ENCODE results near the gene KIF2B.
"Not testable (repeated sequence)": the region's sequence is repeated elsewhere in the genome, so short reads cannot be mapped to it uniquely, and the experiment has no call there.

The KIF2B gene, protein sequence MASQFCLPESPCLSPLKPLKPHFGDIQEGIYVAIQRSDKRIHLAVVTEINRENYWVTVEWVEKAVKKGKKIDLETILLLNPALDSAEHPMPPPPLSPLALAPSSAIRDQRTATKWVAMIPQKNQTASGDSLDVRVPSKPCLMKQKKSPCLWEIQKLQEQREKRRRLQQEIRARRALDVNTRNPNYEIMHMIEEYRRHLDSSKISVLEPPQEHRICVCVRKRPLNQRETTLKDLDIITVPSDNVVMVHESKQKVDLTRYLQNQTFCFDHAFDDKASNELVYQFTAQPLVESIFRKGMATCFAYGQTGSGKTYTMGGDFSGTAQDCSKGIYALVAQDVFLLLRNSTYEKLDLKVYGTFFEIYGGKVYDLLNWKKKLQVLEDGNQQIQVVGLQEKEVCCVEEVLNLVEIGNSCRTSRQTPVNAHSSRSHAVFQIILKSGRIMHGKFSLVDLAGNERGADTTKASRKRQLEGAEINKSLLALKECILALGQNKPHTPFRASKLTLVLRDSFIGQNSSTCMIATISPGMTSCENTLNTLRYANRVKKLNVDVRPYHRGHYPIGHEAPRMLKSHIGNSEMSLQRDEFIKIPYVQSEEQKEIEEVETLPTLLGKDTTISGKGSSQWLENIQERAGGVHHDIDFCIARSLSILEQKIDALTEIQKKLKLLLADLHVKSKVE

DNA sequence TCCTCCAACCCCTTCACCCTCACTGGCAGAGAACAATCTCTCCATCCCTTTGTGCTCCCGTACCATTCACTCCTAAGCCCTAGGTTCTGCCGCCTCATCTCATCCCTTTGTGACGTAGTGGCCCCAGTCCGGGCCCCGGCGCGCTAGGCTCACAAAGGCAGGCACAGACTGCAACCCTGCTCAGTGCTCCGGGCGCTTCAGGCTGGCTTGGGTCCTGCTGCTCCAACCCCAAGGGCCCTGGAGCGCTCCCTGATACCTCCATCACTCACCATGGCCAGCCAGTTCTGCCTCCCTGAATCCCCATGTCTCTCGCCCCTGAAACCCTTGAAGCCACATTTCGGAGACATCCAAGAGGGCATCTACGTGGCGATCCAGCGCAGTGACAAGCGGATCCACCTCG, at the start of gene KIF2B:
TSS of gene KIF2B (plus strand) at position 164 of the 400 bp plus-strand sequence. CDS start at position 271, 107 bp downstream.
- DNase-seq: no peak

DNA sequence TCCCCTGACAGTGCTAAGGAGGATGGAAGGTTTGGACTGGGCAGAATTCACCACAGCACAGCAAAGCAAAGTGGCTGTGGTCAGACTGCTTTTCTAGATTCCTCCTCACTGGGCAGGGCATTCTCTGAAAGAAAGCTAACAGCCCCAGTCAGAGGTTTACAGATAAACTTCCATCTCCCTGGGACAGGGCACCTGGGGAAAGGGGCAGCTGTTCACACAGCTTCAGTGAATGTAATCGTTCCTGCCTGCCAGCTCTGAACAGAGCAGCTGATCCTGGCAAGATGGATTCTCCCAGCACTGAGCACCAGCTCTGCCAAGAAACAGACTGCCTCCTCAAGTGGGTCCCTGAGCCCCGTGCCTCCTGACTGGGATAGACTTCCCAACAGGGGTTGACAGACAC, 42.4 kb upstream of the KIF2B start:
- no peak for DNase-seq

DNA sequence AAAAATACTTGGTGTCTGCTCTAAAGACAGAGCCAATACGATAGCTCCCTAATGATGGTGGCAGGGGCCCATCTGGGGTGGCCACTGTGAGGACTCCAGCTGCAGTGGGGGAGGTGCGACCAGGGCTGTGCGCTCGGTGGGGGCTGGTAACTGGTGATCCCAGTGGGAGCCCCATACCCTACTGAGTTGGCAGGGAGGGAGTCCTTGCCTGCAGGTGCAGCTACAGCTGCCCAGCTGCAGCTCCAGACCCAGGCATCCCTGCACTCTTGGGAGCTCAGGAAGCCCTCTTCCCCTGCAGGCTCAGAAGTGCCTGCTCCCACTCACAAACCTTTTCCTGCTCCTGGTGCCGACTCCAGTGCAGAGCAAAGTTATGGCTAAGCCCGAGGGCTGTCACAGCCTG, 31.2 kb upstream of the KIF2B start:
- DNase-seq: no peak

DNA sequence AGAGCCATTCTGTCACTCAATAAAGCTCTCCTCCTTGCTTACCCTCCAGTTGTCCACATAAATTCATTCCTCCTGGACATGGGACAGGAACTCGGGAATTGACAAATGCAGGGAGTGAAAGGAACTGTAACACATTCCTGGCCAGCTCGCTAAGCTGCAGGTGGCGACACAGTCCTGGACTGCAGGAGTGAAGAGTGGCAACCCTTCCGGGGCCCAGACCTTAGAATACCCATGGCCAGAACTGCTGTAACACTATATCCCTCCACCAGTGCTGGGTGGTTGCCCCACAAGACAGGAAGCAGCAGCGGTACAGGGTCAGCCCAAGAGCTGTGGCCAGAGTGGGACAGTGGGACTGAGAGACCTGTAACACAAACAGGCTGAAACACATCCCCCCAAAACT, 30.3 kb upstream of the KIF2B start:
- DNase-seq: no peak

DNA sequence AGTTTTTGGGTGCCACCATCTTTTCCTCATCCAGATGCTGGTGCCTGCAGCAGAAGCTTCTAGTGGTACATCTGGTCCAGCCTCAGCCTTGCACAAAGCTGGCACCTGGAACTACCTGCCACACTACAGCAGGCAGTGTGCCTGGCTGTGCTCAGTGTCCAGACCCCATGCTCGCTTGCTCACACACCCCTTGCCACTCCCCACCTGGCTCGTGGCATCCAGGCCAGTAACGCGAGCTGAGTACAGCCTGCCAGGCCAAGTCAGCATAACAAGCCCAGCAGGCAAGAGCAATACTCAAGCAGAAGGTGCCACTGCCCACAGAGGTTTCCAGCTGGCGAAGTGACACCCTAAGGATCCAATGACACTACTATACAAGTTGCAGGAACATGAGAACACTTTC, 29.7 kb upstream of the KIF2B start:
- no peak for DNase-seq

DNA sequence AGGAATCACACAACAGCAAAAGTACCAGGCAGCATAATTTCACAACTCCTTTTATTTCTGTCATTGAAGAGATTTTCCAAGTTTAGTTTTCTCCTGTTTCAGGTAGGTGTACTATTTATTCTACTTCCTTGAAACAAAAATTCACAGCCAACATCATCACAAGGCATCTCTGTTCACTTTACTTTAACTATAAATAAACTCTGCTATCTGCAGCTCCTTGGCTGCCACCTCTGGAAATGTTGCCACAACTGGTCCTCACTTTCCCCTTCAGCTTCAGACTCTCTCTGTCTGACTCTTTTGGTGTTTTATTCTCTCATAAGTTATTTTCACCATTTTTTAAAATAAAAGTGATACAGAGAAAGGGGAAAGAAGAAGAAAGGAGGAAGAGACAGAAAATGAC, 27.9 kb upstream of the KIF2B start:
- DNase-seq: no peak

DNA sequence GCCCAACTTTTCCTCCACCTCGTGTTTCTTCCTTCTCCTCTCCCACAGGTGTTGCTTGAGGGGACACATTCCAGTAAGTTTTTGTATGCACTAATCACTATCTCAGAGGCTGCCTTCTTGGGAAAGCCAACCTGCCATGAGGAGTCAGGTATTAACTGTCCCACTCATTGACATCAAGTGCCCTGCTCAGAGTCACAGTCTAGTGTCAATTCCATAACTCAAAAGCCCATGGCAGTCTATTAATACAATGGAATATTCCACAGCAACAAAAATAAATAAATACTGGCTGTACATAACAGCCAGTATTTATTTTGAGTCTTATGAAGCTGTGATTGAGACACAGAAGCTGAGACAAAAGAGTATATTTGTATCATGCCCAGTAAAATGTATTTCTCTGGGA, 26.1 kb upstream of the KIF2B start:
- DNase-seq: no peak

DNA sequence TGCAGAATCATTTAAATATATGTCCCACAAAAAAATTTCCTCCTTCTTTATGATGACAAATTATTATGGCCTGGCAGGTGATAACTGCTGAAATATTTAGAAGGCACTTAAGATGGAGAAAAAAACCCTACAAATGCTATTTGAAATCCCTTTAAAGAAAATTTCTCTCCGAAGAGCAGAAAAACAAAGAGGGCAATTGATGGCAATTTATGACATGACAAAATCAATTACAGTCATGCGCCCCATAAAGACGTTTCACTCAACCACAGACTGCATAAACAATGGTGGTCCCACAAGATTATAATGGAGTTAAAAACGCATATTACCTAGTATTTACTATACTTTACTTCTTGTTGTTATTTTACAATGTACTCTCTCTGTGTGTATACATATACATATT, 25.2 kb upstream of the KIF2B start:
- no peak for DNase-seq

DNA sequence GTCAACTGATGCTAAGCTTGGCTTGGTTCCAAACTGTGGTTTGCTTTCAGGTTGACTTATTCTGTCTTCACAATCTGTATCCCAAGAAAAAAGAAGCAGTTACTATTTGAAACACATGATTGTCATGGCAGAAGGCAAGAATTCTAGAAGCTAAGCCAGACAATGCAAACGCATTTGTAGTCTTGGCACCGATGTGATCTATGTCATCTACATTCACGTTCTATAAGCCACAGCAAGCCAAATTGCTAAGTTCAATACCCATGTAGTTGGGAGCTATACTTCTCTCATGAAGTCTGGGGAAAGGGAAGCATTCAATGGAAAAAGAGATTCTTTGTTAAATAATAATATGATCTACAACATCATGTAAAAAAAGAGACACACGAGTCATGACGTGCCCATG, 18.3 kb upstream of the KIF2B start:
- DNase-seq: no peak

DNA sequence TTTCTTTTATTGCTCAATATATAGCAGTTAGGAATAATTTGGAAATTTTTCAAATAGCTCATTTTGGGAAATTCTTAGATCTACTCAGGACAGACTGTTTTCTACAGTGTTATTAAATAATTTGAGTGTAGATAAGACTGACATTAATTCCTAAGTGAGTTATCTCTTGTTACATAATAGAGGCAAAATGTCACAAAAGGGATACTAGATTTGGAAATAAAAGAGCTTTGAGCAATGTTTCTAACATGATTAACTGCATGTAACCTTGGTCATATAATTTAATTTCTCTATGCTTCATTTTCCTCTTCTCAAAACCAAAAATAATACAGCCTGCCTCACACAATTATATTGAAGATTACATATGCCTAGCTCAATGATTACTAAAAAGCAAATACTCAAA, 16.3 kb upstream of the KIF2B start:
- DNase-seq: no peak

DNA sequence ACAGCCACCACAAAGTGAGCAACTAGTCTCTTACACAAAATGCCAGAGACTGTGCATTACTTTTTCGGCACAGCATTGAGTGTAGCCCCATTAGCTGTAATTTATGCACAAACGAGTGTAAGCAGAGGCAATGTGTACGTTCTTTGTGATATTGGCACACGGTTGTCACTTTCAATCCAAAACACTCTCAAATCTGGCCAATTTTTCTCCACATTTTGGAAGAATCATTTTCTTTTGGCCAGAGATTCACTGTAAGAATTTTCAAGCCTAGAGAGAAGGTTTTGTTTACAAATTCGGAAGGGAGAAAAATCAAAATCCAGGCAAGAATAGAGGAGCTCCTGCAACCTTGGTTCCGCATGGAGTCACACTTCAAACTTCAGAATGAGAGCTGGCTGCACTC, 15.4 kb upstream of the KIF2B start:
- no peak for DNase-seq

DNA sequence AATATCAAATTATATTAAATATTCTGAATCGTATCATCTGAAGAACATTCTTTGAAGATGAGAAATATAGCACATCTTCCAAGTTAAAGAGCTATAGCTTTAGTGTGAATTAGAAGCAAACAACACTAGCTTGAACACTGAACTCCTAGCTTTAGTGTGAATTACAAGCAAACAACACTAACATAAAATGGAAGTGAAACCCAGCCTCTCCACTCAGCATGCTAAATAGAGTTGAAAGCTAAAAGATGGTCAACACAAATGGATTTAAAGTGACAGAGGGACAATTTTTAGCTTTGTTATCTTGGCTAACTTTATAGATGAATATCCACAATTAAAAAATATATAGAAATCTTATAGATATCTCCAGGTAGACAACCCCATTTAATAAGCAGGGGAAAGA, 4.5 kb upstream of the KIF2B start:
- DNase-seq: no peak

DNA sequence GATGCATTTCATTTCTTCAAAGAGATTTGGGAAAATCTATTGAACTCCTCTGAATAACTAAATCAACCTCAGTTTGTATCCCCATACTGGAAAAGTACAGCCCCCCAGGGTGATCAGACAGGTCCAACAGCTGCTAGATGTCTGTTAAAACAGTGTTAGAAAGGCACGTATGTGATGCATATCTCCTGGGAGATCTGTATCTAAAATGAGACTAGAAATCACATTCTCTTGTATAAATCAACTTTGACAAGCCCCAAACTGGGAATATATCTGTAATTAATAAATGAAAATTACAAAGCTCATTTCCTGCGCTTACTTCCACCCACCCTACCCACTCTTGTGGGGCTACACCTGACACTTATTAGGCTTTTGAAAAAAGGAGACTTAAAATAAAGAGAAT, 3.8 kb upstream of the KIF2B start:
- DNase-seq: no peak

DNA sequence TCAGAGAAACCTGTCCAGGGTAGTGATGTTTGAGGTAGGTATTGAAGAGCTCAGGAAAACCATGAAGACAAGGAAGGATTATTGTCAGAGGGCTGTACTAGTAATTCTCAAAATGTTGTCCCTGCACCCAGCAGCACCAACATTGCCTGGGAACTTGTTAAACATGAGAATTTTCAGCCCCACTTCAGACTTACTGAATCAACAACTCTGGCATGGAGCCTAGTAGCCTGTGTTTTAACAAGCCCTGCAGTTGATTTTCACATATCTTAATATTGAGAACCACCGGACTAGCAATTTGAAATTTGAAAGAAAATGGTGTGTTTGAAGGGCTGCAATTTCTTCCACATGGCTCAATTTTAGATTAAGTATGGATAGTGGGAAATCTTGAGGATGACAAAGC, 2.8 kb upstream of the KIF2B start:
- no peak for DNase-seq

DNA sequence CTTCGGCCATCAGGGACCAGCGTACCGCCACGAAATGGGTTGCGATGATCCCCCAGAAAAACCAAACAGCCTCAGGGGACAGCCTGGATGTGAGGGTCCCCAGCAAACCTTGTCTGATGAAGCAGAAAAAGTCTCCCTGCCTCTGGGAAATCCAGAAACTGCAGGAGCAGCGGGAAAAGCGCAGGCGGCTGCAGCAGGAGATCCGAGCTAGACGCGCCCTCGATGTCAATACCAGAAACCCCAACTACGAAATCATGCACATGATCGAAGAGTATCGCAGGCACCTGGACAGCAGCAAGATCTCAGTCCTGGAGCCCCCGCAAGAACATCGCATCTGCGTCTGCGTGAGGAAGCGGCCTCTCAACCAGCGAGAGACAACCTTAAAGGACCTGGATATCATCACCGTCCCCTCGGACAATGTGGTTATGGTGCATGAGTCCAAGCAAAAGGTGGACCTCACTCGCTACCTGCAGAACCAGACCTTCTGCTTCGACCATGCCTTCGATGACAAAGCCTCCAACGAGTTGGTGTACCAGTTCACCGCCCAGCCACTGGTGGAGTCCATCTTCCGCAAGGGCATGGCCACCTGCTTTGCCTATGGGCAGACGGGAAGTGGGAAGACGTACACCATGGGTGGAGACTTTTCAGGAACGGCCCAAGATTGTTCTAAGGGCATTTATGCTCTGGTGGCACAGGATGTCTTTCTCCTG, 769 bp downstream of the KIF2B start:
- DNase-seq: no peak

DNA sequence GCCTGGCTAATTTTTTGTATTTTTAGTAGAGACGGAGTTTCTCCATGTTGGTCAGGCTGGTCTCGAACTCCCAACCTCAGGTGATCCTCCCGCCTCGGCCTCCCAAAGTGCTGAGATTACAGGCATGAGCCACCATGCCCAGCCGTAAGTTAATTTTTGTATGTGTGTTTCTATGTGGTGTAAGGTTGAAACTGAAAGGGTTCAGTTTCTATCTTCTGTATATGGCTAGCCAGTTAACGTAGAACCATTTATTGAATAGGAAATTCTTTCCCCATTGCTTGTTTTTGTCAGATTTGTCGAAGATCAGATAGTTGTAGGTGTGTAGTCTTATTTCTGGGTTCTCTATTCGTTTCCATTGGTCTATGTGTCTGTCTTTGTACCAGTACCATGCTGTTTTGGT, 12.0 kb downstream of the KIF2B start:
- DNase-seq: not testable (repeated sequence)

DNA sequence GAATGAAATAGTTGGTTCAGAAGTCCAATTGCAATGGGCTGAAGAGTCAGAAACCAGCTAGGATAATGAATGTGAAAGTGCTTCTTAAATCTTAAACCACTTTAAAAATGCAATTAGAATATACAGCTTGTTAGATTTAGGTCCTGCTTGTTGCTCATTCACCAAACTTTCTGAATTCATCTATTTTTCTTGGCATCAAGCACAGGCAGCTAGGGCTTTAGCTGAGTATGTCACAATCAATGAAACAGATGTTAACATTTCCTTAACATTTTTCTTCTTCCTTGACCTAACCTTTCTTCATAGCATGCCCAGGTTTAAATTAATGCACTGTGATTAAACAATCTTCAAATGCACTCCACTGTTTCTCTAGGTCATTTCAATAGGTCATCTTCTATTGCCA, 14.4 kb downstream of the KIF2B start:
- DNase-seq: no peak

DNA sequence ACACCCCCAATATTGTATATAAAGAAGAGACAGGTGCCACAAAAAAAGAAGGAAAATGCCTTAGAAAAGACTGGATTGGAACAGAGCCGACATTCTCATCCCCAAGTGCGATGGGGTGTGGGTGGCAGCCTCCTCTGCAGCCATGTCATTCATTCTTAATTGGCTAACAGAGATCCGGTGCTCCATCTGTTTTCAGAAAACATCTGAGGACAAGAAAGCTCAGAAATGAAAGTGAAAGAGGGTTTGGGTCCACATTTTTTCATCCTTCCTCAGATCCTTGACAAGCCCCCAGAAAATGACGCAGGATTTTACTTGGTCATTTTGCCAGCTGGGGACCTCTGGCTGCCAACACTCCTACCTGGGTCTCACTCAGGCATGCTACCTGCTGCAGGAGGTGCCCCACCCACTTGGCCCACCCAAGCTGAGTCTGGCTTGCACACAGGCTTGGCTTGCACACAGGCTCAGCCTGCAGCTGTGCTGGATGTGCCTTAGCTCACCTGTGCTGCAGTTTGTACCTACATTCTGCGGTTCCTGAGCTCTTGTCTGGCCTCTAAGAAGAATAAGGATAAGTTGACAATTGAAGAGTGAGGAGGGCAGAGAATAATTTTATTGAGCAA, 21.9 kb downstream of the KIF2B start:
- DNase-seq: no peak

DNA sequence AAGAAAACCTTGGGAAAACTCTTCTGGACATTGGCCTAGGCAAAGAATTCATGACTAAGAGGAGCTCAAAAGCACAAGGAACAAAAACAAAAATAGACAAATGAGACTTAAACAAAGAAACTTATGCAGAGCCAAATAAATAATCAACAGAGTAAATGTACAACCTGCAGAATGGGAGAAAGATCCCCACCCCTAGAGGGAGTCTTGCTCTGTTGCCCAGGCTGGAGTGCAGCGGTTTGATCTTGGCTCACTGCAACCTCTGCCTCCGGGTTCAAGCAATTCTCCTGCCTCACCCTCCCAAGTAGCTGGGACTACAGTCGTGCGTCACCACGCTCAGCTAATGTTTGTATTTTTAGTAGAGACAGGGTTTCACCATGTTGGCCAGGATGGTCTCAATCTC, 48.4 kb downstream of the KIF2B start:
- DNase-seq: not testable (repeated sequence)

Data from stimulated activated CD4-positive, alpha-beta T cell treated with anti-CD3 and anti-CD28 coated beads, Interleukin-12 subunit alpha, Interleukin-12 subunit beta, amount 100 ng/mL, for 4 hours (primary cell).